ENCODE results near the gene STARD8.
"Not testable (repeated sequence)": the region's sequence is repeated elsewhere in the genome, so short reads cannot be mapped to it uniquely, and the experiment has no call there.

Gene STARD8

GRCh38 chrX:68656473-68656872 lies 9.0 kb downstream of the STARD8 start:
- DNase-seq (ENCODE audit: low read depth in 2 of 2): not testable (repeated sequence)

GRCh38 chrX:68658530-68658929 lies 11.1 kb downstream of the STARD8 start:
- DNase-seq (ENCODE audit: low read depth in 2 of 2): no peak

GRCh38 chrX:68659385-68659784 lies 11.9 kb downstream of the STARD8 start:
- DNase-seq (ENCODE audit: low read depth in 2 of 2): no peak

- DNase-seq (ENCODE audit: low read depth in 2 of 2): no peak
These were observed 12.3 kb downstream of the STARD8 start for GRCh38 chrX:68659786-68660185.

- DNase-seq (ENCODE audit: low read depth in 2 of 2): no peak
These were observed 13.3 kb downstream of the STARD8 start for GRCh38 chrX:68660746-68661145.

- no peak for DNase-seq (ENCODE audit: low read depth in 2 of 2)
These were observed 18.0 kb downstream of the STARD8 start for GRCh38 chrX:68665502-68665901.

GRCh38 chrX:68666580-68666979 lies 19.1 kb downstream of the STARD8 start:
- DNase-seq (ENCODE audit: low read depth in 2 of 2): no peak

- no peak for DNase-seq (ENCODE audit: low read depth in 2 of 2)
These were observed 21.8 kb downstream of the STARD8 start for GRCh38 chrX:68669094-68669860.

- DNase-seq (ENCODE audit: low read depth in 2 of 2): no peak
These were observed 22.4 kb downstream of the STARD8 start for GRCh38 chrX:68669871-68670270.

- DNase-seq (ENCODE audit: low read depth in 2 of 2): no peak
These were observed 23.8 kb downstream of the STARD8 start for GRCh38 chrX:68671221-68671620.

- no peak for DNase-seq (ENCODE audit: low read depth in 2 of 2)
These were observed 25.3 kb downstream of the STARD8 start for GRCh38 chrX:68672581-68673318.

- DNase-seq (ENCODE audit: low read depth in 2 of 2): no peak
These were observed 28.1 kb downstream of the STARD8 start for GRCh38 chrX:68675571-68675970.

GRCh38 chrX:68676335-68676734 lies 28.9 kb downstream of the STARD8 start:
- no peak for DNase-seq (ENCODE audit: low read depth in 2 of 2)

- no peak for DNase-seq (ENCODE audit: low read depth in 2 of 2)
These were observed 30.5 kb downstream of the STARD8 start for GRCh38 chrX:68677998-68678397.

GRCh38 chrX:68681443-68681941 lies 34.0 kb downstream of the STARD8 start:
- DNase-seq (ENCODE audit: low read depth in 2 of 2): no peak

- DNase-seq (ENCODE audit: low read depth in 2 of 2): no peak
These were observed 35.3 kb downstream of the STARD8 start for GRCh38 chrX:68682790-68683189.

- DNase-seq (ENCODE audit: low read depth in 2 of 2): no peak
These were observed 36.1 kb downstream of the STARD8 start for GRCh38 chrX:68683580-68683979.

GRCh38 chrX:68684291-68684918 lies 36.9 kb downstream of the STARD8 start:
- DNase-seq (ENCODE audit: low read depth in 2 of 2): no peak

GRCh38 chrX:68684919-68685304 lies 37.4 kb downstream of the STARD8 start:
- DNase-seq (ENCODE audit: low read depth in 2 of 2): no peak

- no peak for DNase-seq (ENCODE audit: low read depth in 2 of 2)
These were observed 38.2 kb downstream of the STARD8 start for GRCh38 chrX:68685685-68686084.

GRCh38 chrX:68686097-68686977 lies 38.9 kb downstream of the STARD8 start:
- no peak for DNase-seq (ENCODE audit: low read depth in 2 of 2)

GRCh38 chrX:68688931-68689330 lies 41.5 kb downstream of the STARD8 start:
- not testable (repeated sequence) for DNase-seq (ENCODE audit: low read depth in 2 of 2)

All from stimulated activated CD4-positive, alpha-beta T cell treated with anti-CD3 and anti-CD28 coated beads, Interleukin-15, amount 100 ng/mL, for 48 hours (primary cell).